Astrocyte of the cerebellum (primary cell): ENCODE data around the gene AGBL1.

Experiments used
- DNase-seq: peaks from one replicate; pipeline ENCODE4 v3.0.0-alpha.2; 2011; ENCODE audit warnings: low read depth
- H3K4me3 ChIP-seq: 2 replicates; pipeline ENCODE4 v1.5.1; 2011; ENCODE audit warnings: mild to moderate bottlenecking, low read depth, low read length, moderate library complexity
- in situ Hi-C: cut with HindIII; loops from 2 replicates; pipeline ENCODE4 v1.10.0; 2017; ENCODE audit warnings: low sequenced_read_pairs
- TF ChIP-seq, protein P1 (sequence below): IDR thresholded peaks from 2 replicates; pipeline ENCODE4 v1.5.1; 2012; ENCODE audit warnings: low read length, low read depth, moderate library complexity, mild to moderate bottlenecking; ENCODE audit errors: missing control alignments

The AGBL1 gene

DNA sequence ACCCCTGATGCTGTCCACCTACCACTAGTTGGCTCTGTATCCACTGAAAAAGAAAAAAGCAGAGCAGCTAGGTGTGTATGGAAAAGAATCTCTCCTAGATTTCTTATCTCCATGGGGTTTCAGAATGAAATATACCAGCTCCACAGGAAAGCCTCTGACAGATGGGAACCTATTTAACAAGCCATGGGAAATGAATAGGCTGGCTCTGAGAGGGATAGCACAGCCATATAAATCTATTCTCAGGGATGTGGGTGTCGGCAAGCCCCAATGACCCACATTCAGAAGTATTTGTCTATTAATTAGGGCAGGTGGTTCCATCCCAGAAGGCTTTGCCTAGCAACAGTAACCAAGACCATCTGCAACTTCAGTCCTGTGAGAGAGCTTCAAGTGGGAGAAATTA lies 694.1 kb downstream of the AGBL1 start:
- no peak for DNase-seq
- TF ChIP-seq, protein P1, sequence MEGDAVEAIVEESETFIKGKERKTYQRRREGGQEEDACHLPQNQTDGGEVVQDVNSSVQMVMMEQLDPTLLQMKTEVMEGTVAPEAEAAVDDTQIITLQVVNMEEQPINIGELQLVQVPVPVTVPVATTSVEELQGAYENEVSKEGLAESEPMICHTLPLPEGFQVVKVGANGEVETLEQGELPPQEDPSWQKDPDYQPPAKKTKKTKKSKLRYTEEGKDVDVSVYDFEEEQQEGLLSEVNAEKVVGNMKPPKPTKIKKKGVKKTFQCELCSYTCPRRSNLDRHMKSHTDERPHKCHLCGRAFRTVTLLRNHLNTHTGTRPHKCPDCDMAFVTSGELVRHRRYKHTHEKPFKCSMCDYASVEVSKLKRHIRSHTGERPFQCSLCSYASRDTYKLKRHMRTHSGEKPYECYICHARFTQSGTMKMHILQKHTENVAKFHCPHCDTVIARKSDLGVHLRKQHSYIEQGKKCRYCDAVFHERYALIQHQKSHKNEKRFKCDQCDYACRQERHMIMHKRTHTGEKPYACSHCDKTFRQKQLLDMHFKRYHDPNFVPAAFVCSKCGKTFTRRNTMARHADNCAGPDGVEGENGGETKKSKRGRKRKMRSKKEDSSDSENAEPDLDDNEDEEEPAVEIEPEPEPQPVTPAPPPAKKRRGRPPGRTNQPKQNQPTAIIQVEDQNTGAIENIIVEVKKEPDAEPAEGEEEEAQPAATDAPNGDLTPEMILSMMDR, result no peak
- H3K4me3 ChIP-seq, result no peak overlapping the region
- in situ Hi-C loops, result no loop called here

DNA sequence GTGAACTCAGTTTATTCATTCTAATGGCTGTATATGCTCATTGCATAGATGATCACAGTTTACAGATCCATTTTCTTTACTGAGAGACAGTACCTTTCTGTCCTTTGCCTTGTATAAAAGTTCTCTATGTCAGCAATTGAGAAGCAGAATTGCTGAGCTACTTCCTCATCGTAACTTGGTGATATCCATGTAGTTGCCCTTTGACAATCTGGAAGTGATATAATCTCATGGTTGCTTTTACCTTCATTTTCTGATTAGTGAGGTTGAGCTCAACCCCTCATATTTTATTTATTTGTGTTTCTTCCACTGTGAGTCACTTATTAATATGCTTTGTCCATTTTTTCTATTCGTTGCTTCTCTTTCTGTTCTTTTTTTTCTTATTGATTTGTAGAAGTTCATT lies 696.5 kb downstream of the AGBL1 start:
- no peak overlapping the region for H3K4me3 ChIP-seq
- TF ChIP-seq, protein P1, result no peak
- no peak for DNase-seq
- in situ Hi-C loops, result no loop called here

DNA sequence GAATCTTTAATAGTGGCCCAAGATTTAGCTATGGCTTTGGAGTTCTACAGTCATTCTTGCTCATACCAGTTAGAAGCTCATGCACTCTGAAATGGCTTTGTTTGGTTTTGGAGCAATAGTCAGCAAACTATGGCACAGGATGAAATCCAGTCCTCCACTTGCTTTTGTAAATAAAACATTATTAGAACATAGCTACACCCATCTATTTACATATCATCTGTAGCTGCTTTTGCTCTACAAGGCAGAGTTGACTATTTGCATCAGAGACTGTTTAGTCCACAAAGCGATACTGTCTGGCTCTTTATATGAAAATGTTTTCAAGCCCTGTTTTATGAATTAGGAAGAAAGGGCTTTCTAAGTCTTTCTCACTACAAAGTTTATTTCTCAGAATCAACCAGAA lies 716.9 kb downstream of the AGBL1 start:
- TF ChIP-seq, protein P1, result no peak
- H3K4me3 ChIP-seq, result no peak overlapping the region
- in situ Hi-C loops, result no loop called here
- no peak for DNase-seq

DNA sequence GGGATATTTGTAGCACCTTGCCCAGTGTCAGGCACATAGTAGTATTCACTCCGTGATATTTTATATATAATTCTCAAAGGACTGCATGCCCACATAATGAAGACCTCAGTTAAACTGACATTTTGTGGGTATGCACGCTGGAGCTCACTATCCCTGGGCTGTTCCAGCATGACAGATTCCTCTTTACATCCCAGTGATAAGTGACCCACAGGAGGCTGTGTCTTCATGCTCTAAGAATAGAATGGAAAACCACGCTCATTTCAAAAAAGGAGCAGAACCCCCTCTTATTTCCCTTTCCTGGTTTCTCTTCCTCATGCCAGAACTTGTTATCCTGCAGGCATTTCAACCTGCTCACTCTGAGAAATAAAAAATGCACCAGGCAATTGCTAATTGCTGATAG lies 717.5 kb downstream of the AGBL1 start:
- TF ChIP-seq, protein P1, result no peak
- in situ Hi-C loops, result no loop called here
- DNase-seq, result no peak
- H3K4me3 ChIP-seq, result no peak overlapping the region

DNA sequence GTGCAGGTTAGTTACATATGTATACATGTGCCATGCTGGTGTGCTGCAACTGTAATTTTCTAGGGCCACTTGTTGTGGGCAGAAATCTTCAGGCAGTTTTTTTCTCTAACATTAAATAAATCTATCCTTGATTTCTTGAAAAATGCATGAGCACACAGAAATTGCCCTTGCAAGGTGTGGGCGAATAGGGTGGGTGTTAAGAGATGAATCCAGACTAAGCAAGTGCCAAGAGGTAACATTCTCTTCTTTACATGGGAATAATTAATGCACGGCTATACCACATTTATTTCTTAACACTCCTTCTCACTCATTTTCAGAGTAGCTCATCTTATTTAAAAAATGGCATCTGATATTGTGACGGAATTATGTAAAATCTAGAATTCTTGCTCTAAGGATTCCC lies 719.6 kb downstream of the AGBL1 start:
- TF ChIP-seq, protein P1, result no peak
- in situ Hi-C loops, result no loop called here
- H3K4me3 ChIP-seq, result no peak overlapping the region
- DNase-seq, result no peak

DNA sequence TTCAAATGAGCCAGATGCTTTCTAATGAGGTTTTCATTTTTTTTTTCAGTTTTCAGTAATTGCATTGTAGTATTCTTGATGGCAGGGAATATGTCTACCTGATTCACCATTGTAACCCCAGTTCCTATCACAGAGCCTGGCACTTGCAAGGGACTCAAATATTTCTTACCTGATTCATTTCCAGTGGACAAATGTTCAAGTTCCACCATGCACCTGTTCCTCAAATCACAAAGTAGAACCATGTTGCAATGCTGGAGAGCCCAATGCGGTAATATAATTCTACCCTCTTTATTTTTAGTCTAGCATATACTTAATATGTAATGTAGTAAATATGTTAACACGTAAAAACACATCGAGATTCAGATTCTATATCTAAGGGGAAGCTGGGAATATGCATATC lies 722.6 kb downstream of the AGBL1 start:
- TF ChIP-seq, protein P1, result no peak
- in situ Hi-C loops, result no loop called here
- DNase-seq, result no peak
- no peak overlapping the region for H3K4me3 ChIP-seq

DNA sequence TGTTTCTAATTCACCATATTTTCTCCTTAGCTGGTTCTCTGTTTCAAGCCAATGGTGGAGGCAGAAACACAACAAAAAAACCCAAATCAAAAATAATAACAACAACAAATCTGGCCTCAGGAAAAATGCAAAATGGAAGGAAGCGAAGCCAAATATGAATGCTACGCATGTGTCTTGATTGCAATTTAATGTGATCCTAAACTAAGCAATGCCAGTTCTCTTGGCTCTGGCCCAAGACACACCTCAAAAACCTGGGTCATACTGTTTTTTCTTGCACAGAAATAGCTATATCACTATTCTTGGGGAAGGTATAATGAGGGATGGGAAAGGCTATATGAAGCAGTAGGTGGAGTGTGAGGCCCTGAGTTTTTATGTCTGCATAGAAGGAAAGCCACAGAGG lies 724.7 kb downstream of the AGBL1 start:
- DNase-seq, result no peak
- in situ Hi-C loops, result no loop called here
- no peak overlapping the region for H3K4me3 ChIP-seq
- TF ChIP-seq, protein P1, result no peak
